ENCODE measurements around the gene CCDC34. TPM values are rescaled to one million over a fixed set of nuclear protein-coding genes. Genes with fewer than 3 reads are reported as not detected.

CCDC34 gene
- total and polyA plus RNA-seq, 2 experiments from 2014 or later, result 10.1 to 56.0 TPM

DNA sequence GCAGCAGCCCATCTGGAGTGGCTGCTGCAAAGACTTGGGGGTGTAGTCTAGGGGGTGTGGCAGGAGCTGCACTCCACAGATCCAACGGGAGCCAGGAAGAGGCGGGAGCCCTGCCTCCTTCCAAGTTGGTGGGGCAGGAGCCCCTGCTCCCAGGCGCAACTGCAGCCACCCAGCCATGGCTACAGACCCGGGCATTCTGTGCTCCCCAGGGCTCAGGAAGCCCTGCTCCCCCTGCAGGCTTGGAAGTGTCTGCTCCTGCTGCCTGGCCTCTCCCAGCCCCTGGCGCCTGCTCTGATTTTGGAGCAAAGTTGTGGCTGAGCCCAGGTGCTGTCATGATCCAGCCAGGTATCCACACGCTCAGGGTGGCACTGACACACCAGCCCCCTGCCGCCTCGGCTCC lies 58.5 kb downstream of the CCDC34 start:
- H3K36me3 Mint-ChIP-seq (ENCODE audit: low read depth), result peaks cover 26% of the 10 kb centered on the region
- H3K79me2 ChIP-seq (replicated peaks; ENCODE audit: insufficient read depth), result no peaks in the 10 kb centered on the region
- H3K27ac ChIP-seq (ENCODE audit: low read depth), result no peak overlapping the region
- no peaks in the 10 kb centered on the region for H3K36me3 ChIP-seq (ENCODE audit: insufficient read depth)
- H3K4me1 ChIP-seq (ENCODE audit: insufficient read depth), result no peaks in the 10 kb centered on the region
- ATAC-seq (peak; percentile 72), DNase-seq (ENCODE audit: low spot score) (peak; percentile 51)
- H3K4me3 ChIP-seq, result no peak overlapping the region
- TF ChIP-seq, protein P1, sequence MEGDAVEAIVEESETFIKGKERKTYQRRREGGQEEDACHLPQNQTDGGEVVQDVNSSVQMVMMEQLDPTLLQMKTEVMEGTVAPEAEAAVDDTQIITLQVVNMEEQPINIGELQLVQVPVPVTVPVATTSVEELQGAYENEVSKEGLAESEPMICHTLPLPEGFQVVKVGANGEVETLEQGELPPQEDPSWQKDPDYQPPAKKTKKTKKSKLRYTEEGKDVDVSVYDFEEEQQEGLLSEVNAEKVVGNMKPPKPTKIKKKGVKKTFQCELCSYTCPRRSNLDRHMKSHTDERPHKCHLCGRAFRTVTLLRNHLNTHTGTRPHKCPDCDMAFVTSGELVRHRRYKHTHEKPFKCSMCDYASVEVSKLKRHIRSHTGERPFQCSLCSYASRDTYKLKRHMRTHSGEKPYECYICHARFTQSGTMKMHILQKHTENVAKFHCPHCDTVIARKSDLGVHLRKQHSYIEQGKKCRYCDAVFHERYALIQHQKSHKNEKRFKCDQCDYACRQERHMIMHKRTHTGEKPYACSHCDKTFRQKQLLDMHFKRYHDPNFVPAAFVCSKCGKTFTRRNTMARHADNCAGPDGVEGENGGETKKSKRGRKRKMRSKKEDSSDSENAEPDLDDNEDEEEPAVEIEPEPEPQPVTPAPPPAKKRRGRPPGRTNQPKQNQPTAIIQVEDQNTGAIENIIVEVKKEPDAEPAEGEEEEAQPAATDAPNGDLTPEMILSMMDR (conservative IDR thresholded peaks at IDR 0.05; ENCODE audit: low read depth in 2 of 2), result peak in 1 of 2 experiments; percentile 36; a peak in 2 of 4 replicates
- no peak for TF ChIP-seq ZNF331 (CRISPR knock-in tag; IDR thresholded peaks at IDR 0.05; ENCODE audit: low read depth)
- no peaks in the 10 kb centered on the region for H3K27me3 ChIP-seq (ENCODE audit: insufficient read depth)
- H3K9me2 ChIP-seq (ENCODE audit: insufficient read depth), result no peaks in the 10 kb centered on the region
- no peaks in the 10 kb centered on the region for H3K4me1 Mint-ChIP-seq
- no peaks in the 10 kb centered on the region for H4K20me1 ChIP-seq (replicated peaks; ENCODE audit: insufficient read depth)
- H2AFZ ChIP-seq, result no peak overlapping the region
- H3K9me3 Mint-ChIP-seq, result peaks cover 31% of the 10 kb centered on the region
- no peak overlapping the region for H3K27ac Mint-ChIP-seq
- peaks cover 5% of the 10 kb centered on the region for H3K27me3 Mint-ChIP-seq (ENCODE audit: insufficient read depth, low read depth, poor library complexity)
- H3K4me2 ChIP-seq, result no peak overlapping the region
- no peak overlapping the region for H3K4me3 Mint-ChIP-seq
- no peaks in the 10 kb centered on the region for H3F3A ChIP-seq (replicated peaks; ENCODE audit: low read depth)

DNA sequence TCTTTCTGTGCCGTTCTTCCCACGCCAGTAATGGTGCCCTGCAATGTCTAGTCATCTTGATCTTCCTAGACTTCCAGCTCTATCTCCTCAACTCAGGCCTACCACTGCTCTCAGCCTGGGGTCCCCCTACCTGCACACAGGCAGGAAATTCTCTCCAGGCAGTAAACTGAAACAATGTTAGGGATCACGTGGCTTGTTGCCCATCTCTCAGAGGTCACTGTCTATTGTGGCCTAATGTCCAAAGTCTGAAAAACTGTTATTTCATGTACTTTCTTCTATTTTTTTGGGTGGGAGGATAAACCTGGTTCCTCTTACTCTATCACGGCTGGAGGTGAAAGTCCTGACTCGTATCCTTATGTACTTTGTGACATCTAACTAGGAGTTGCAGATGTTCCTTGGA lies 59.1 kb downstream of the CCDC34 start:
- DNase-seq (ENCODE audit: low spot score), result no peak
- Mint-ChIP-seq H3K4me3 (no peak overlapping the region), H3K27me3 (ENCODE audit: insufficient read depth, low read depth, poor library complexity) (peaks cover 5% of the 10 kb centered on the region), H3K9me3 (peaks cover 31% of the 10 kb centered on the region), H3K36me3 (ENCODE audit: low read depth) (peaks cover 26% of the 10 kb centered on the region), H3K4me1 (no peaks in the 10 kb centered on the region), H3K27ac (no peak overlapping the region)
- no peaks in the 10 kb centered on the region for H3K9me2 ChIP-seq (ENCODE audit: insufficient read depth)
- no peaks in the 10 kb centered on the region for H3K27me3 ChIP-seq (ENCODE audit: insufficient read depth)
- no peak overlapping the region for H3K27ac ChIP-seq (ENCODE audit: low read depth)
- H3K4me3 ChIP-seq, result no peak overlapping the region
- no peaks in the 10 kb centered on the region for H3K36me3 ChIP-seq (ENCODE audit: insufficient read depth)
- H3K4me1 ChIP-seq (ENCODE audit: insufficient read depth), result no peaks in the 10 kb centered on the region
- no peak overlapping the region for H2AFZ ChIP-seq
- no peaks in the 10 kb centered on the region for H4K20me1 ChIP-seq (replicated peaks; ENCODE audit: insufficient read depth)
- H3K4me2 ChIP-seq, result no peak overlapping the region
- no peak for ATAC-seq
- no peaks in the 10 kb centered on the region for H3K79me2 ChIP-seq (replicated peaks; ENCODE audit: insufficient read depth)
- no peaks in the 10 kb centered on the region for H3F3A ChIP-seq (replicated peaks; ENCODE audit: low read depth)
- no peak for TF ChIP-seq JUNB (IDR thresholded peaks at IDR 0.05; ENCODE audit: unreplicated experiment)
- no peak for TF ChIP-seq POLR2AphosphoS5 (IDR thresholded peaks at IDR 0.05; ENCODE audit: low read depth)
- TF ChIP-seq, protein P2, sequence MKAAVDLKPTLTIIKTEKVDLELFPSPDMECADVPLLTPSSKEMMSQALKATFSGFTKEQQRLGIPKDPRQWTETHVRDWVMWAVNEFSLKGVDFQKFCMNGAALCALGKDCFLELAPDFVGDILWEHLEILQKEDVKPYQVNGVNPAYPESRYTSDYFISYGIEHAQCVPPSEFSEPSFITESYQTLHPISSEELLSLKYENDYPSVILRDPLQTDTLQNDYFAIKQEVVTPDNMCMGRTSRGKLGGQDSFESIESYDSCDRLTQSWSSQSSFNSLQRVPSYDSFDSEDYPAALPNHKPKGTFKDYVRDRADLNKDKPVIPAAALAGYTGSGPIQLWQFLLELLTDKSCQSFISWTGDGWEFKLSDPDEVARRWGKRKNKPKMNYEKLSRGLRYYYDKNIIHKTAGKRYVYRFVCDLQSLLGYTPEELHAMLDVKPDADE (IDR thresholded peaks at IDR 0.05), result no peak
- TF ChIP-seq EZH2phosphoT487 (IDR thresholded peaks at IDR 0.05; ENCODE audit: unreplicated experiment), result no peak
- TF ChIP-seq EZH2 (IDR thresholded peaks at IDR 0.05; ENCODE audit: low read depth, unreplicated experiment), result no peak
- TF ChIP-seq NANOG (IDR thresholded peaks at IDR 0.05; ENCODE audit: borderline replicate concordance), result no peak
- TF ChIP-seq STAT1 (IDR thresholded peaks at IDR 0.05; ENCODE audit: unreplicated experiment), result no peak
- TF ChIP-seq ZNF114 (CRISPR knock-in tag; IDR thresholded peaks at IDR 0.05), result no peak
- TF ChIP-seq CREB1 (CRISPR knock-in tag; IDR thresholded peaks at IDR 0.05; ENCODE audit: low read depth), result no peak
- TF ChIP-seq, protein P3, sequence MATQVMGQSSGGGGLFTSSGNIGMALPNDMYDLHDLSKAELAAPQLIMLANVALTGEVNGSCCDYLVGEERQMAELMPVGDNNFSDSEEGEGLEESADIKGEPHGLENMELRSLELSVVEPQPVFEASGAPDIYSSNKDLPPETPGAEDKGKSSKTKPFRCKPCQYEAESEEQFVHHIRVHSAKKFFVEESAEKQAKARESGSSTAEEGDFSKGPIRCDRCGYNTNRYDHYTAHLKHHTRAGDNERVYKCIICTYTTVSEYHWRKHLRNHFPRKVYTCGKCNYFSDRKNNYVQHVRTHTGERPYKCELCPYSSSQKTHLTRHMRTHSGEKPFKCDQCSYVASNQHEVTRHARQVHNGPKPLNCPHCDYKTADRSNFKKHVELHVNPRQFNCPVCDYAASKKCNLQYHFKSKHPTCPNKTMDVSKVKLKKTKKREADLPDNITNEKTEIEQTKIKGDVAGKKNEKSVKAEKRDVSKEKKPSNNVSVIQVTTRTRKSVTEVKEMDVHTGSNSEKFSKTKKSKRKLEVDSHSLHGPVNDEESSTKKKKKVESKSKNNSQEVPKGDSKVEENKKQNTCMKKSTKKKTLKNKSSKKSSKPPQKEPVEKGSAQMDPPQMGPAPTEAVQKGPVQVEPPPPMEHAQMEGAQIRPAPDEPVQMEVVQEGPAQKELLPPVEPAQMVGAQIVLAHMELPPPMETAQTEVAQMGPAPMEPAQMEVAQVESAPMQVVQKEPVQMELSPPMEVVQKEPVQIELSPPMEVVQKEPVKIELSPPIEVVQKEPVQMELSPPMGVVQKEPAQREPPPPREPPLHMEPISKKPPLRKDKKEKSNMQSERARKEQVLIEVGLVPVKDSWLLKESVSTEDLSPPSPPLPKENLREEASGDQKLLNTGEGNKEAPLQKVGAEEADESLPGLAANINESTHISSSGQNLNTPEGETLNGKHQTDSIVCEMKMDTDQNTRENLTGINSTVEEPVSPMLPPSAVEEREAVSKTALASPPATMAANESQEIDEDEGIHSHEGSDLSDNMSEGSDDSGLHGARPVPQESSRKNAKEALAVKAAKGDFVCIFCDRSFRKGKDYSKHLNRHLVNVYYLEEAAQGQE (IDR thresholded peaks at IDR 0.05; ENCODE audit: unreplicated experiment), result no peak

Measured in GM23338 (cell line).